Trophoblast cell (in vitro differentiated cells and primary cell): ENCODE results near the gene PARD6B.

Experiments
- DNase-seq, 2 donors: peaks; one replicate each; pipeline ENCODE4 v3.0.0-alpha.2; 2016
- H2AFZ ChIP-seq: 2 replicates; pipeline ENCODE4 v1.6.1; 2013; ENCODE audit warnings: low read length, moderate library complexity, mild to moderate bottlenecking; ENCODE audit not compliant: insufficient read depth, poor library complexity
- H2AK5ac ChIP-seq: 2 replicates; pipeline ENCODE4 v1.6.1; 2013; ENCODE audit warnings: mild to moderate bottlenecking, low read length
- H2BK120ac ChIP-seq: 2 replicates; pipeline ENCODE4 v1.6.1; 2013; ENCODE audit warnings: low read length, mild to moderate bottlenecking, moderate library complexity; ENCODE audit not compliant: insufficient read depth, poor library complexity
- H2BK12ac ChIP-seq: 2 replicates; pipeline ENCODE4 v1.6.1; 2013; ENCODE audit warnings: mild to moderate bottlenecking, low read length, moderate library complexity
- H2BK5ac ChIP-seq: 2 replicates; pipeline ENCODE4 v1.6.1; 2013; ENCODE audit warnings: low read length, low read depth, moderate library complexity, mild to moderate bottlenecking; ENCODE audit not compliant: poor library complexity
- H3K14ac ChIP-seq: 2 replicates; pipeline ENCODE4 v1.6.1; 2013; ENCODE audit warnings: mild to moderate bottlenecking, low read length
- H3K18ac ChIP-seq: 2 replicates; pipeline ENCODE4 v1.6.1; 2013; ENCODE audit warnings: mild to moderate bottlenecking, low read length
- H3K23ac ChIP-seq: 2 replicates; pipeline ENCODE4 v1.6.1; 2013; ENCODE audit warnings: low read length
- H3K27ac ChIP-seq: 2 replicates; pipeline ENCODE4 v1.5.1; 2013; ENCODE audit warnings: low read depth, mild to moderate bottlenecking, inconsistent platforms, low read length, moderate library complexity
- H3K27me3 ChIP-seq: 2 replicates; pipeline ENCODE4 v1.6.1; 2013; ENCODE audit warnings: inconsistent platforms, mild to moderate bottlenecking, low read length, moderate library complexity; ENCODE audit not compliant: insufficient read depth
- H3K36me3 ChIP-seq, 2 experiments: 1 replicate in 1 of 2; 2 replicates in 1 of 2; pipeline ENCODE4 v1.6.1; 2013; ENCODE audit warnings: low read length in 2 of 2, mild to moderate bottlenecking in 2 of 2, moderate library complexity in 1 of 2; ENCODE audit not compliant: insufficient read depth in 2 of 2, control insufficient read depth in 1 of 2
- H3K4ac ChIP-seq: 2 replicates; pipeline ENCODE4 v1.6.1; 2013; ENCODE audit warnings: low read depth, mild to moderate bottlenecking, low read length, moderate library complexity
- H3K4me1 ChIP-seq, 2 experiments: 1 replicate in 1 of 2; 2 replicates in 1 of 2; pipeline ENCODE4 v1.6.1; 2013; ENCODE audit warnings: low read length in 2 of 2, mild to moderate bottlenecking in 2 of 2, moderate library complexity in 1 of 2; ENCODE audit not compliant: insufficient read depth in 2 of 2, control insufficient read depth in 1 of 2
- H3K4me2 ChIP-seq: 2 replicates; pipeline ENCODE4 v1.6.1; 2013; ENCODE audit warnings: inconsistent platforms, mild to moderate bottlenecking, low read length, moderate library complexity
- H3K4me3 ChIP-seq: 2 replicates; pipeline ENCODE4 v1.5.1; 2013; ENCODE audit warnings: mild to moderate bottlenecking, low read depth, low read length, inconsistent platforms
- H3K79me1 ChIP-seq: one replicate; pipeline ENCODE4 v1.6.1; 2013; ENCODE audit warnings: low read length
- H3K79me2 ChIP-seq: 2 replicates; pipeline ENCODE4 v1.6.1; 2013; ENCODE audit warnings: low read length, mild to moderate bottlenecking; ENCODE audit not compliant: control insufficient read depth, insufficient read depth, poor library complexity
- H3K9ac ChIP-seq: 2 replicates; pipeline ENCODE4 v1.6.1; 2013; ENCODE audit warnings: mild to moderate bottlenecking, low read length
- H3K9me3 ChIP-seq: 2 replicates; pipeline ENCODE4 v1.6.1; 2013; ENCODE audit warnings: low read depth, mild to moderate bottlenecking, control low read depth, inconsistent platforms, low read length; ENCODE audit not compliant: insufficient read depth
- H4K12ac ChIP-seq: 2 replicates; pipeline ENCODE4 v1.6.1; 2013; ENCODE audit warnings: low read depth, mild to moderate bottlenecking, low read length, moderate library complexity
- H4K8ac ChIP-seq: 2 replicates; pipeline ENCODE4 v1.6.1; 2013; ENCODE audit warnings: low read depth, mild to moderate bottlenecking, low read length, moderate library complexity
- H4K91ac ChIP-seq: one replicate; pipeline ENCODE4 v1.6.1; 2013; ENCODE audit warnings: low read depth, mild to moderate bottlenecking, low read length, moderate library complexity
- WGBS: extraction: QIAGEN DNeasy Blood & Tissue Kit; methylation state at CpG from one replicate; pipeline ENCODE4 v1.1.7; 2013; ENCODE audit warnings: missing lambda C conversion rate; ENCODE audit not compliant: insufficient read length, insufficient coverage; ENCODE audit errors: extremely low coverage; 5-methylcytosine and 5-hydroxymethylcytosine counted together

Gene PARD6B

GRCh38 chr20:50787181-50787580 is 55.8 kb downstream of the PARD6B start:
- WGBS: no CpG with 5 or more reads among the region's 2 CpGs
- peaks cover 21% of the 10 kb centered on the region for H3K79me1 ChIP-seq

GRCh38 chr20:50788045-50788991 is 56.9 kb downstream of the PARD6B start:
- no peak overlapping the region for H2BK120ac ChIP-seq
- H3K23ac ChIP-seq: no peak overlapping the region
- H2AK5ac ChIP-seq: peak overlapping the region; percentile 64
- H3K4ac ChIP-seq: no peak overlapping the region
- H4K91ac ChIP-seq: peak overlapping the region; percentile 9
- no CpG with 5 or more reads among the region's 18 CpGs for WGBS
- H3K14ac ChIP-seq: no peak overlapping the region
- no peak overlapping the region for H3K9ac ChIP-seq
- no peak overlapping the region for H4K12ac ChIP-seq
- peaks cover 9 to 13% of the 10 kb centered on the region in 2 experiments for H3K4me1 ChIP-seq
- peaks cover 21% of the 10 kb centered on the region for H3K79me1 ChIP-seq
- no peaks in the 10 kb centered on the region for H3K36me3 ChIP-seq
- peaks cover 2% of the 10 kb centered on the region for H3K9me3 ChIP-seq
- H3K27ac ChIP-seq: no peak overlapping the region
- no peak overlapping the region for H3K18ac ChIP-seq
- no peak overlapping the region for H2AFZ ChIP-seq
- DNase-seq: peak in 1 of 2 donors; percentile 44
- no peak overlapping the region for H3K4me3 ChIP-seq
- no peak overlapping the region for H3K4me2 ChIP-seq
- no peak overlapping the region for H2BK5ac ChIP-seq
- peak overlapping the region; percentile 33 for H2BK12ac ChIP-seq
- no peaks in the 10 kb centered on the region for H3K27me3 ChIP-seq
- no peaks in the 10 kb centered on the region for H3K79me2 ChIP-seq
- peak overlapping the region; percentile 21 for H4K8ac ChIP-seq

More at GRCh38 chr20:50787181-50787580, 55.8 kb downstream of the PARD6B start:
- Histone ChIP-seq H3K18ac (no peak overlapping the region), H3K4me2 (no peak overlapping the region), H2BK5ac (no peak overlapping the region), H3K79me2 (no peaks in the 10 kb centered on the region), H3K23ac (no peak overlapping the region), H4K91ac (no peak overlapping the region), H4K12ac (no peak overlapping the region), H3K14ac (peak overlapping the region; percentile 39), H2AK5ac (peak overlapping the region; percentile 68), H3K27ac (no peak overlapping the region), H2BK120ac (no peak overlapping the region), H3K9ac (no peak overlapping the region), H3K4me1 (peaks cover 9 to 13% of the 10 kb centered on the region in 2 experiments), H2AFZ (no peak overlapping the region), H2BK12ac (peak overlapping the region; percentile 95), H4K8ac (peak overlapping the region; percentile 48), H3K27me3 (no peaks in the 10 kb centered on the region), H3K4me3 (no peak overlapping the region), H3K4ac (no peak overlapping the region), H3K9me3 (peaks cover 2% of the 10 kb centered on the region), H3K36me3 (no peaks in the 10 kb centered on the region)
- no peak for DNase-seq

- Histone ChIP-seq H2BK120ac (peak overlapping the region; percentile 87), H2BK5ac (peak overlapping the region; percentile 71), H3K27ac (peak overlapping the region; percentile 77), H3K9ac (no peak overlapping the region), H3K36me3 (no peaks in the 10 kb centered on the region), H3K23ac (no peak overlapping the region), H4K91ac (peak overlapping the region; percentile 88), H3K4me1 (peaks cover 9 to 13% of the 10 kb centered on the region in 2 experiments), H3K18ac (peak overlapping the region; percentile 54), H2AK5ac (no peak overlapping the region), H3K79me2 (peaks cover 3% of the 10 kb centered on the region), H3K79me1 (peaks cover 24% of the 10 kb centered on the region), H3K4ac (peak overlapping the region; percentile 41), H3K9me3 (peaks cover 2% of the 10 kb centered on the region), H2BK12ac (peak overlapping the region; percentile 46), H3K4me2 (no peak overlapping the region), H2AFZ (peak overlapping the region; percentile 85), H3K27me3 (no peaks in the 10 kb centered on the region), H4K12ac (peak overlapping the region; percentile 66), H3K14ac (peak overlapping the region; percentile 68), H4K8ac (peak overlapping the region; percentile 92), H3K4me3 (no peak overlapping the region)
- DNase-seq: no peak
- WGBS: no CpG with 5 or more reads among the region's 11 CpGs
Observed at GRCh38 chr20:50789968-50790650, 58.7 kb downstream of the PARD6B start.

- H3K14ac ChIP-seq: peak overlapping the region; percentile 68
- peak overlapping the region; percentile 66 for H4K12ac ChIP-seq
Observed at GRCh38 chr20:50790651-50791277, 59.4 kb downstream of the PARD6B start.

More at GRCh38 chr20:50790651-50791277, 59.4 kb downstream of the PARD6B start:
- Histone ChIP-seq H2BK120ac (peak overlapping the region; percentile 87), H3K4me3 (no peak overlapping the region), H4K91ac (peak overlapping the region; percentile 88), H3K23ac (no peak overlapping the region), H3K18ac (peak overlapping the region; percentile 54), H3K4ac (peak overlapping the region; percentile 61), H2AFZ (peak overlapping the region; percentile 85), H3K27me3 (no peaks in the 10 kb centered on the region), H3K27ac (peak overlapping the region; percentile 77), H3K9ac (no peak overlapping the region), H2BK12ac (peak overlapping the region; percentile 46), H3K4me1 (peaks cover 9 to 13% of the 10 kb centered on the region in 2 experiments), H3K79me1 (peaks cover 27% of the 10 kb centered on the region), H3K79me2 (peaks cover 3% of the 10 kb centered on the region), H3K9me3 (peaks cover 2% of the 10 kb centered on the region), H3K4me2 (peak overlapping the region; percentile 34), H2BK5ac (peak overlapping the region; percentile 71), H4K8ac (peak overlapping the region; percentile 92), H2AK5ac (peak overlapping the region; percentile 15), H3K36me3 (no peaks in the 10 kb centered on the region)
- DNase-seq: peak; percentile 92 to 95
- WGBS: no CpG with 5 or more reads among the region's 23 CpGs
